NCI-H2227 treated with DMSO at 0.1 percent for 48 hours (cell line): Measurements from ENCODE around the gene PAK5.
A peak's percentile ranks its signal among the peaks of the same experiment; 100 is the strongest.

Experiments used
- DNase-seq: peaks from one replicate; lab custom pipeline; 2025; lab: John Stamatoyannopoulos, UW

Gene PAK5

GRCh38 chr20:9616455-9616805 is 222.4 kb downstream of the PAK5 start:
- no peak for DNase-seq

GRCh38 chr20:9615766-9616454 is 223.0 kb downstream of the PAK5 start:
- no peak for DNase-seq

- no peak for DNase-seq
Measured at GRCh38 chr20:9615118-9615517, 223.8 kb downstream of the PAK5 start.

- DNase-seq = no peak
Measured at GRCh38 chr20:9613871-9614270, 225.0 kb downstream of the PAK5 start.

GRCh38 chr20:9611921-9612320 is 227.0 kb downstream of the PAK5 start:
- DNase-seq = no peak

GRCh38 chr20:9610665-9611064 is 228.2 kb downstream of the PAK5 start:
- no peak for DNase-seq

- peak; percentile 81 for DNase-seq
Measured at GRCh38 chr20:9609887-9610502, 228.9 kb downstream of the PAK5 start.

- DNase-seq = no peak
Measured at GRCh38 chr20:9608639-9609340, 230.1 kb downstream of the PAK5 start.

GRCh38 chr20:9602847-9603183 is 236.1 kb downstream of the PAK5 start:
- DNase-seq = no peak

- DNase-seq = no peak
Measured at GRCh38 chr20:9600562-9600961, 238.3 kb downstream of the PAK5 start.

- no peak for DNase-seq
Measured at GRCh38 chr20:9597547-9597946, 241.3 kb downstream of the PAK5 start.

GRCh38 chr20:9595763-9596162 is 243.1 kb downstream of the PAK5 start:
- DNase-seq = no peak

- DNase-seq = no peak
Measured at GRCh38 chr20:9594284-9594875, 244.5 kb downstream of the PAK5 start.

- no peak for DNase-seq
Measured at GRCh38 chr20:9592419-9592818, 246.5 kb downstream of the PAK5 start.

- no peak for DNase-seq
Measured at GRCh38 chr20:9591080-9591479, 247.8 kb downstream of the PAK5 start.

GRCh38 chr20:9590189-9590588 is 248.7 kb downstream of the PAK5 start:
- DNase-seq = no peak

- DNase-seq = no peak
Measured at GRCh38 chr20:9588706-9589105, 250.2 kb downstream of the PAK5 start.

GRCh38 chr20:9583151-9583550 is 255.7 kb downstream of the PAK5 start:
- DNase-seq = no peak

GRCh38 chr20:9582137-9582536 is 256.7 kb downstream of the PAK5 start:
- DNase-seq = no peak

GRCh38 chr20:9581509-9581908 is 257.4 kb downstream of the PAK5 start:
- DNase-seq = no peak

- no peak for DNase-seq
Measured at GRCh38 chr20:9578594-9578993, 260.3 kb downstream of the PAK5 start.

- no peak for DNase-seq
Measured at GRCh38 chr20:9577397-9577796, 261.5 kb downstream of the PAK5 start.

GRCh38 chr20:9576695-9577094 is 262.2 kb downstream of the PAK5 start:
- no peak for DNase-seq
